Endothelial cell of umbilical vein (primary cell): ENCODE data around the gene KRTAP4-5. TPM values are rescaled to one million over a fixed set of nuclear protein-coding genes. Genes with fewer than 3 reads are reported as not detected.

Experiments
- BruUV-seq: library from RNA; stranded (reverse); fragments of 400-500 nt; replicated peaks from 2 replicates; lab custom pipeline; 2021; lab: Mats Ljungman, UMichigan
- CTCF ChIA-PET: fragments of 300-600, 350-600 bp; sonication (Branson Sonifier 250); formaldehyde crosslinking; loops from one replicate; lab custom pipeline; 2021; ENCODE audit warnings: antibody characterized with exemption, inconsistent platforms; lab: Charles Lee
- POLR2A ChIA-PET: fragments of 300-600, 350-600 bp; sonication (Branson Sonifier 250); formaldehyde crosslinking; loops from one replicate; lab custom pipeline; 2021; ENCODE audit warnings: antibody characterized with exemption, inconsistent platforms; lab: Charles Lee
- DNase-seq: peaks from one replicate; pipeline ENCODE4 v3.0.0-alpha.2; 2011; ENCODE audit warnings: low read depth, low spot score
- FAIRE-seq: peaks from 2 replicates; lab custom pipeline; 2011; peaks lifted over from hg19 to GRCh38; lab: Jason Lieb, UNC
- H2AFZ ChIP-seq: 2 replicates; pipeline ENCODE4 v1.6.0; 2012; ENCODE audit warnings: low read depth, low read length, control low read depth, inconsistent platforms
- H3K27ac ChIP-seq: 2 replicates; pipeline ENCODE4 v1.5.1; 2011; ENCODE audit warnings: low read depth, mild to moderate bottlenecking, control low read depth, low read length, moderate library complexity; ENCODE audit not compliant: insufficient read depth
- H3K27me3 ChIP-seq, 2 experiments: 2 replicates each; pipeline versions ENCODE4 v1.6.0 to v1.6.1; 2011; ENCODE audit warnings: low read length in 2 of 2, mixed read lengths in 1 of 2; ENCODE audit not compliant: control insufficient read depth in 2 of 2, insufficient read depth in 2 of 2
- H3K36me3 ChIP-seq, 2 experiments: 2 replicates in 1 of 2; 3 replicates in 1 of 2; pipeline ENCODE4 v1.5.1; 2011; ENCODE audit warnings: low read length in 2 of 2, mild to moderate bottlenecking in 1 of 2, moderate library complexity in 1 of 2; ENCODE audit not compliant: control insufficient read depth in 2 of 2, insufficient read depth in 2 of 2; ENCODE audit errors: extremely low read depth in 1 of 2
- H3K4me1 ChIP-seq: 3 replicates; pipeline ENCODE4 v1.5.1; 2011; ENCODE audit warnings: mild to moderate bottlenecking, low read length; ENCODE audit not compliant: control insufficient read depth, insufficient read depth; ENCODE audit errors: extremely low read depth
- H3K4me2 ChIP-seq: 2 replicates; pipeline ENCODE4 v1.6.1; 2011; ENCODE audit warnings: low read length, control low read depth, mixed read lengths; ENCODE audit not compliant: insufficient read depth
- H3K4me3 ChIP-seq, 3 experiments: fragments of 200-600 bp in 1 of 3; sonication (generic), shearing (Covaris generic) in 1 of 3; replicated peaks in 1 of 3; 2 replicates each; pipeline ENCODE4 v1.5.1; 2011 to 2016; ENCODE audit warnings: control low read depth in 3 of 3, low read length in 3 of 3, mild to moderate bottlenecking in 2 of 3, inconsistent platforms in 1 of 3, low read depth in 1 of 3, moderate library complexity in 1 of 3; ENCODE audit not compliant: insufficient read depth in 1 of 3
- H3K79me2 ChIP-seq: 2 replicates; pipeline ENCODE4 v1.6.0; 2012; ENCODE audit warnings: low read length, inconsistent platforms; ENCODE audit not compliant: control insufficient read depth, insufficient read depth
- H3K9ac ChIP-seq: replicated peaks from 2 replicates; pipeline ENCODE3; 2011; ENCODE audit warnings: low read length, control low read depth; ENCODE audit not compliant: insufficient read depth; ENCODE audit errors: extremely low read depth
- H3K9me1 ChIP-seq: replicated peaks from 3 replicates; pipeline ENCODE4 v1.6.0; 2011; ENCODE audit warnings: mild to moderate bottlenecking, low read length; ENCODE audit not compliant: control insufficient read depth, insufficient read depth; ENCODE audit errors: extremely low read depth
- H3K9me3 ChIP-seq: replicated peaks from 2 replicates; pipeline ENCODE4 v1.5.1; 2012; ENCODE audit warnings: low read length, inconsistent platforms; ENCODE audit not compliant: control insufficient read depth, insufficient read depth
- H4K20me1 ChIP-seq: replicated peaks from 2 replicates; pipeline ENCODE3; 2011; ENCODE audit warnings: mild to moderate bottlenecking, low read length; ENCODE audit not compliant: control insufficient read depth, insufficient read depth; ENCODE audit errors: extremely low read depth
- EZH2 ChIP-seq: IDR thresholded peaks from 2 replicates; pipeline ENCODE4 v1.6.1; 2012; ENCODE audit warnings: borderline replicate concordance, low read depth, mild to moderate bottlenecking, moderate library complexity, low read length, inconsistent platforms; ENCODE audit not compliant: severe bottlenecking
- FOS ChIP-seq: IDR thresholded peaks from 2 replicates; pipeline ENCODE4 v1.6.1; 2011; ENCODE audit warnings: mild to moderate bottlenecking, low read length, moderate library complexity, borderline replicate concordance; ENCODE audit not compliant: insufficient read depth
- GATA2 ChIP-seq: IDR thresholded peaks from 2 replicates; pipeline ENCODE4 v1.7.0; 2011; ENCODE audit warnings: low read depth, mild to moderate bottlenecking, moderate library complexity, mixed read lengths, low read length; ENCODE audit not compliant: insufficient read length, insufficient read depth
- JUN ChIP-seq: IDR thresholded peaks from 2 replicates; pipeline ENCODE4 v1.6.1; 2011; ENCODE audit warnings: borderline replicate concordance, low read depth; ENCODE audit not compliant: insufficient read length, insufficient read depth
- MYC ChIP-seq: IDR thresholded peaks from one replicate; pipeline ENCODE4 v1.6.1; 2011; ENCODE audit warnings: mild to moderate bottlenecking, low read depth, low read length
- POLR2A ChIP-seq: IDR thresholded peaks from 2 replicates; pipeline ENCODE4 v1.6.1; 2012; ENCODE audit warnings: low read depth, mild to moderate bottlenecking, control low read depth, low read length
- POLR2AphosphoS5 ChIP-seq: IDR thresholded peaks from 2 replicates; pipeline ENCODE4 v1.6.1; 2012; ENCODE audit warnings: low read depth, mild to moderate bottlenecking, control low read depth, low read length, moderate library complexity; ENCODE audit not compliant: insufficient read depth
- dilution Hi-C: fragments of 300-500 bp; cut with MboI; formaldehyde crosslinking; loops from one replicate; pipeline ENCODE4 v1.15.0; 2019; ENCODE audit warnings: low sequenced_read_pairs; ENCODE audit not compliant: extremely low pct_ligation_motif_present
- intact Hi-C: fragments of 100-400 bp; cut with micrococcal nuclease; formaldehyde crosslinking; loops from one replicate; pipeline ENCODE4 v1.10.0; 2022
- polyA plus RNA-seq, 4 experiments: library from polyadenylated mRNA; depleted of rRNA in 3 of 4; stranded (reverse) in 3 of 4; unstranded in 1 of 4; fragments of >200 nt; gene quantifications; 2 replicates each; pipeline versions ENCODE4 v1.2.1 to v1.2.3, GENCODE V29; 2011 to 2012; ENCODE audit warnings: missing spikeins in 1 of 4
- total RNA-seq: library from RNA; stranded (reverse); gene quantifications from 2 replicates; pipeline ENCODE4 v1.2.3, GENCODE V29; 2021
- TF ChIP-seq, protein P1 (sequence below): IDR thresholded peaks from 2 replicates; pipeline ENCODE4 v1.6.1; 2011; ENCODE audit not compliant: insufficient read depth, insufficient read length
- TF ChIP-seq, protein P2 (sequence below), 2 donors: IDR thresholded peaks; 1 replicate in 1 of 2; 2 replicates in 1 of 2; pipeline ENCODE4 v1.5.1; 2011; ENCODE audit warnings: low read length in 2 of 2, mild to moderate bottlenecking in 2 of 2, moderate library complexity in 2 of 2, control low read depth in 1 of 2, inconsistent platforms in 1 of 2, low read depth in 1 of 2; ENCODE audit not compliant: insufficient read depth in 1 of 2; ENCODE audit errors: extremely low read depth in 1 of 2

KRTAP4-5 gene
- total and polyA plus RNA-seq, 2 donors (not counting 3 experiments of a cell fraction or from before 2014, with no cell fraction given): not detected

DNA sequence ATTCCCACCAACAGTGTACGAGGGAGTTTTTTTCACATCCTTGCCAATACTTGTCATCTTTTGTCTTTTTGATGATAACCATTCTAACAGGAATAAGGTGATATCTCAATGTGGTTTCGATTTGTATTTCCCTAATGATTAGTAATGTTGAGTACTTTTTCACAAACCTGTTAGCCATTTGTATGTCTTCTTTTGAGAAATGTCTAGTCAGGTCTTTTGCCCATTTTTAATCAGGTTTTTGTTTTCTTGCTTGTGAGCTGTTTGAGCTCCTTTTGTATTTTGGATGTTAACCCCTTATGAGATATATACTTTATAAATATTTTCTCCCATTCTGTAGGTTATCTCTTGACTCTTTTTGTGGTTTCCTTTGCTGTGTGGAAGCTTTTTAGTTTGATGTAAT, 1.9 kb upstream of the KRTAP4-5 start:
- intact Hi-C loops: no loop called here
- Histone ChIP-seq H3K27me3 (no peaks in the 10 kb centered on the region), H3K9me3 (no peaks in the 10 kb centered on the region), H3K4me2 (no peak overlapping the region), H4K20me1 (no peaks in the 10 kb centered on the region), H3K9ac (no peak overlapping the region), H3K4me1 (no peaks in the 10 kb centered on the region), H3K36me3 (no peaks in the 10 kb centered on the region), H3K79me2 (no peaks in the 10 kb centered on the region), H2AFZ (no peak overlapping the region), H3K4me3 (no peak overlapping the region), H3K27ac (no peak overlapping the region), H3K9me1 (no peaks in the 10 kb centered on the region)
- FAIRE-seq: no peak
- no TSS peak for BruUV-seq
- ChIA-PET CTCF (no interaction called here), POLR2A (no interaction called here)
- dilution Hi-C loops: no loop called here
- DNase-seq: no peak
- no peak for TF ChIP-seq POLR2A
- TF ChIP-seq, protein P1, sequence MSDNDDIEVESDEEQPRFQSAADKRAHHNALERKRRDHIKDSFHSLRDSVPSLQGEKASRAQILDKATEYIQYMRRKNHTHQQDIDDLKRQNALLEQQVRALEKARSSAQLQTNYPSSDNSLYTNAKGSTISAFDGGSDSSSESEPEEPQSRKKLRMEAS: no peak
- no peak for TF ChIP-seq FOS
- TF ChIP-seq JUN: no peak
- TF ChIP-seq, protein P2, sequence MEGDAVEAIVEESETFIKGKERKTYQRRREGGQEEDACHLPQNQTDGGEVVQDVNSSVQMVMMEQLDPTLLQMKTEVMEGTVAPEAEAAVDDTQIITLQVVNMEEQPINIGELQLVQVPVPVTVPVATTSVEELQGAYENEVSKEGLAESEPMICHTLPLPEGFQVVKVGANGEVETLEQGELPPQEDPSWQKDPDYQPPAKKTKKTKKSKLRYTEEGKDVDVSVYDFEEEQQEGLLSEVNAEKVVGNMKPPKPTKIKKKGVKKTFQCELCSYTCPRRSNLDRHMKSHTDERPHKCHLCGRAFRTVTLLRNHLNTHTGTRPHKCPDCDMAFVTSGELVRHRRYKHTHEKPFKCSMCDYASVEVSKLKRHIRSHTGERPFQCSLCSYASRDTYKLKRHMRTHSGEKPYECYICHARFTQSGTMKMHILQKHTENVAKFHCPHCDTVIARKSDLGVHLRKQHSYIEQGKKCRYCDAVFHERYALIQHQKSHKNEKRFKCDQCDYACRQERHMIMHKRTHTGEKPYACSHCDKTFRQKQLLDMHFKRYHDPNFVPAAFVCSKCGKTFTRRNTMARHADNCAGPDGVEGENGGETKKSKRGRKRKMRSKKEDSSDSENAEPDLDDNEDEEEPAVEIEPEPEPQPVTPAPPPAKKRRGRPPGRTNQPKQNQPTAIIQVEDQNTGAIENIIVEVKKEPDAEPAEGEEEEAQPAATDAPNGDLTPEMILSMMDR (IDR thresholded peaks at IDR 0.05; ENCODE audit: extremely low read depth in 1 of 2, insufficient read depth in 1 of 2, low read depth in 1 of 2, low read length in 2 of 2): no peak
- TF ChIP-seq MYC: no peak
- no peak for TF ChIP-seq EZH2
- TF ChIP-seq POLR2AphosphoS5: no peak
- TF ChIP-seq GATA2: no peak
